SK-N-MC (cell line): Measurements from ENCODE around the gene HTATIP2.
"Not testable (repeated sequence)": the region's sequence is repeated elsewhere in the genome, so short reads cannot be mapped to it uniquely, and the experiment has no call there.

Experiments used
- DNase-seq: peaks from one replicate; pipeline ENCODE4 v3.0.0-alpha.2; 2011; ENCODE audit warnings: low read depth, low spot score
- H3K27ac ChIP-seq: fragments of 200-600 bp; sonication (generic); 2 replicates; pipeline ENCODE4 v1.5.1; 2016; ENCODE audit warnings: mixed run types
- H3K36me3 ChIP-seq: fragments of 200-600 bp; sonication (generic); 2 replicates; pipeline ENCODE4 v1.6.1; 2017; ENCODE audit warnings: antibody characterized with exemption, low read length, mixed read lengths; ENCODE audit not compliant: insufficient read depth
- H3K4me3 ChIP-seq: fragments of 200-600 bp; sonication (generic); 2 replicates; pipeline ENCODE4 v1.5.1; 2016
- H3K9ac ChIP-seq: fragments of 200-600 bp; sonication (generic); 2 replicates; pipeline ENCODE4 v1.8.0; 2017; ENCODE audit warnings: mixed run types, mixed read lengths; ENCODE audit not compliant: insufficient read length
- H3K9me3 ChIP-seq: fragments of 200-600 bp; sonication (generic); 2 replicates; pipeline ENCODE4 v1.6.1; 2017; ENCODE audit warnings: low read depth, mild to moderate bottlenecking, antibody characterized with exemption, low read length, moderate library complexity, mixed read lengths
- EZH2 ChIP-seq: fragments of 200-600 bp; sonication (generic); IDR thresholded peaks from one replicate; pipeline ENCODE4 v1.6.1; 2017; ENCODE audit warnings: antibody characterized with exemption
- FOXP2 ChIP-seq: optimal IDR thresholded peaks from 2 replicates; pipeline ENCODE3; 2011; ENCODE audit warnings: mild to moderate bottlenecking, moderate library complexity; ENCODE audit not compliant: insufficient read depth; ENCODE audit errors: extremely low read length, control extremely low read depth
- POLR2AphosphoS5 ChIP-seq: IDR thresholded peaks from 2 replicates; pipeline ENCODE4 v1.6.1; 2012; ENCODE audit warnings: mild to moderate bottlenecking, low read depth, low read length, borderline replicate concordance

HTATIP2 gene

GRCh38 chr11:20351751-20352262, 11.7 kb upstream of the HTATIP2 start:
- no peak for TF ChIP-seq EZH2
- H3K36me3 ChIP-seq, result no peaks in the 10 kb centered on the region
- H3K9ac ChIP-seq, result no peak overlapping the region
- no peak for DNase-seq
- H3K9me3 ChIP-seq, result no peaks in the 10 kb centered on the region
- no peak overlapping the region for H3K27ac ChIP-seq
- no peak overlapping the region for H3K4me3 ChIP-seq

- TF ChIP-seq POLR2AphosphoS5 (no peak), EZH2 (no peak), FOXP2 (no peak)
- H3K9me3 ChIP-seq, result no peaks in the 10 kb centered on the region
- no peak overlapping the region for H3K27ac ChIP-seq
- DNase-seq, result no peak
- H3K9ac ChIP-seq, result no peak overlapping the region
- no peak overlapping the region for H3K4me3 ChIP-seq
- no peaks in the 10 kb centered on the region for H3K36me3 ChIP-seq
Measured at GRCh38 chr11:20353829-20354434, 9.6 kb upstream of the HTATIP2 start.

- no peak overlapping the region for H3K27ac ChIP-seq
- H3K4me3 ChIP-seq, result no peak overlapping the region
- no peak for DNase-seq
- no peak for TF ChIP-seq FOXP2
- H3K9me3 ChIP-seq, result no peaks in the 10 kb centered on the region
- H3K36me3 ChIP-seq, result no peaks in the 10 kb centered on the region
- H3K9ac ChIP-seq, result no peak overlapping the region
Measured at GRCh38 chr11:20355221-20356219, 8.0 kb upstream of the HTATIP2 start.

GRCh38 chr11:20357150-20357549, 6.4 kb upstream of the HTATIP2 start:
- DNase-seq, result no peak
- Histone ChIP-seq H3K9ac (no peak overlapping the region), H3K36me3 (no peaks in the 10 kb centered on the region), H3K9me3 (no peaks in the 10 kb centered on the region), H3K4me3 (no peak overlapping the region), H3K27ac (no peak overlapping the region)
- TF ChIP-seq FOXP2 (no peak), POLR2AphosphoS5 (no peak), EZH2 (no peak)

GRCh38 chr11:20360650-20361049, 2.9 kb upstream of the HTATIP2 start:
- Histone ChIP-seq H3K9ac (no peak overlapping the region), H3K9me3 (no peaks in the 10 kb centered on the region), H3K27ac (no peak overlapping the region), H3K36me3 (no peaks in the 10 kb centered on the region), H3K4me3 (no peak overlapping the region)
- DNase-seq, result no peak
- no peak for TF ChIP-seq POLR2AphosphoS5
- no peak for TF ChIP-seq EZH2
- no peak for TF ChIP-seq FOXP2

- no peaks in the 10 kb centered on the region for H3K36me3 ChIP-seq
- H3K9ac ChIP-seq, result no peak overlapping the region
- no peak overlapping the region for H3K4me3 ChIP-seq
- no peak for DNase-seq
- TF ChIP-seq FOXP2 (no peak), EZH2 (no peak), POLR2AphosphoS5 (no peak)
- H3K9me3 ChIP-seq, result no peaks in the 10 kb centered on the region
- H3K27ac ChIP-seq, result no peak overlapping the region
Measured at GRCh38 chr11:20362481-20362880, 1.0 kb upstream of the HTATIP2 start.

- no peak overlapping the region for H3K27ac ChIP-seq
- DNase-seq, result no peak
- H3K9ac ChIP-seq, result no peak overlapping the region
Measured at GRCh38 chr11:20363149-20363499, 390 bp upstream of the HTATIP2 start.

GRCh38 chr11:20364341-20364792, 853 bp downstream of the HTATIP2 start:
- H3K36me3 ChIP-seq, result no peaks in the 10 kb centered on the region
- H3K9ac ChIP-seq, result no peak overlapping the region
- no peak overlapping the region for H3K27ac ChIP-seq
- H3K4me3 ChIP-seq, result no peak overlapping the region
- no peak for DNase-seq
- no peak for TF ChIP-seq POLR2AphosphoS5
- no peak for TF ChIP-seq EZH2
- no peak for TF ChIP-seq FOXP2
- H3K9me3 ChIP-seq, result no peaks in the 10 kb centered on the region

More at GRCh38 chr11:20363149-20363499, 390 bp upstream of the HTATIP2 start:
- no peak overlapping the region for H3K4me3 ChIP-seq
- H3K36me3 ChIP-seq, result no peaks in the 10 kb centered on the region
- H3K9me3 ChIP-seq, result no peaks in the 10 kb centered on the region
- TF ChIP-seq POLR2AphosphoS5 (no peak), FOXP2 (no peak), EZH2 (no peak)

- H3K4me3 ChIP-seq, DNase-seq, H3K9me3 ChIP-seq, H3K27ac ChIP-seq, H3K36me3 ChIP-seq, H3K9ac ChIP-seq: not testable (repeated sequence)
Measured at GRCh38 chr11:20365465-20365864, 2.0 kb downstream of the HTATIP2 start.
